HCT116 (cell line): ENCODE results near the gene R3HDM1. TPM values are rescaled to one million over a fixed set of nuclear protein-coding genes. Genes with fewer than 3 reads are reported as not detected.
"Not testable (repeated sequence)": the region's sequence is repeated elsewhere in the genome, so short reads cannot be mapped to it uniquely, and the experiment has no call there.

Experiments
- ATAC-seq: fragments of 200-7000 bp; cut with Tn5 transposase; 2 replicates; pipeline ENCODE4 v1.9.1; 2020; ENCODE audit warnings: mild to moderate bottlenecking, moderate library complexity
- BruUV-seq: library from RNA; stranded (reverse); fragments of 400-500 nt; replicated peaks from 2 replicates; lab custom pipeline; 2021; lab: Mats Ljungman, UMichigan
- CTCF ChIA-PET: fragments of 300-600 bp; sonication (Branson Sonifier 250); formaldehyde crosslinking; loops from one replicate; lab custom pipeline; 2021; ENCODE audit warnings: antibody characterized with exemption; lab: Charles Lee
- POLR2A ChIA-PET: fragments of 300-600, 350-600 bp; sonication (Branson Sonifier 250); formaldehyde crosslinking; loops from one replicate; lab custom pipeline; 2021; ENCODE audit warnings: antibody characterized with exemption; lab: Charles Lee
- RAD21 ChIA-PET, 2 experiments: fragments of 300-600 bp; sonication (Branson Sonifier 250); formaldehyde crosslinking; loops; one replicate each; lab custom pipeline; 2023; ENCODE audit warnings: low total read pairs in 2 of 2; ENCODE audit not compliant: uncharacterized antibody in 2 of 2, unreplicated experiment in 2 of 2, low non-redundant PET in 1 of 2; lab: Charles Lee
- DNase-seq: peaks from one replicate; pipeline ENCODE4 v3.0.0-alpha.2; 2010; ENCODE audit warnings: low read depth, low spot score
- H2AFZ ChIP-seq: fragments of 200-600 bp; shearing (Covaris generic), sonication (generic); 2 replicates; pipeline ENCODE4 v1.6.1; 2017; ENCODE audit warnings: low read depth, mixed run types, mixed read lengths, antibody characterized with exemption, low read length; ENCODE audit not compliant: poor library complexity, severe bottlenecking
- H3K27ac ChIP-seq: 2 replicates; pipeline ENCODE4 v1.5.1; 2012; ENCODE audit warnings: low read depth, low read length
- H3K27me3 ChIP-seq: fragments of 200-600 bp; sonication (generic); 2 replicates; pipeline ENCODE4 v1.6.1; 2016; ENCODE audit warnings: mixed run types, low read length, mixed read lengths; ENCODE audit not compliant: insufficient read depth
- H3K36me3 ChIP-seq, 2 experiments: fragments of 200-500 bp in 1 of 2; fragments of 200-600 bp in 1 of 2; sonication (Bioruptor generic) in 1 of 2; sonication (generic) in 1 of 2; 2 replicates each; pipeline versions ENCODE4 v1.5.1 to v1.6.1; 2014 to 2016; ENCODE audit warnings: low read length in 2 of 2, inconsistent platforms in 1 of 2, mixed read lengths in 1 of 2, mixed run types in 1 of 2; ENCODE audit not compliant: insufficient read depth in 2 of 2, control insufficient read depth in 1 of 2
- H3K4me1 ChIP-seq, 2 experiments: fragments of 200-600 bp in 1 of 2; sonication (generic) in 1 of 2; 2 replicates each; pipeline versions ENCODE4 v1.5.1 to v1.6.1; 2012 to 2017; ENCODE audit warnings: low read length in 2 of 2, inconsistent platforms in 1 of 2, mild to moderate bottlenecking in 1 of 2, mixed read lengths in 1 of 2, mixed run types in 1 of 2, moderate library complexity in 1 of 2; ENCODE audit not compliant: insufficient read depth in 2 of 2, control insufficient read depth in 1 of 2
- H3K4me2 ChIP-seq: fragments of 200-600 bp; sonication (generic); 2 replicates; pipeline ENCODE4 v1.6.1; 2017; ENCODE audit warnings: mixed run types, low read length, mixed read lengths
- H3K4me3 ChIP-seq, 2 experiments: fragments of 200-600 bp in 1 of 2; sonication (generic) in 1 of 2; replicated peaks in 1 of 2; 2 replicates each; pipeline ENCODE4 v1.5.1; 2011 to 2016; ENCODE audit warnings: low read length in 2 of 2, control low read depth in 1 of 2, low read depth in 1 of 2, mild to moderate bottlenecking in 1 of 2, mixed read lengths in 1 of 2, mixed run types in 1 of 2
- H3K79me2 ChIP-seq: fragments of 200-600 bp; sonication (generic); 2 replicates; pipeline ENCODE4 v1.6.1; 2017; ENCODE audit warnings: mild to moderate bottlenecking, mixed run types, low read length, moderate library complexity, mixed read lengths; ENCODE audit not compliant: insufficient read depth
- H3K9ac ChIP-seq: fragments of 200-600 bp; sonication (generic); 2 replicates; pipeline ENCODE4 v1.6.1; 2016; ENCODE audit warnings: low read length, mixed read lengths
- H3K9me2 ChIP-seq: fragments of 200-600 bp; sonication (generic), shearing (Covaris generic); 2 replicates; pipeline ENCODE4 v1.6.1; 2017; ENCODE audit warnings: mixed run types, mild to moderate bottlenecking, moderate library complexity; ENCODE audit not compliant: insufficient read depth
- H3K9me3 ChIP-seq, 2 experiments: fragments of 200-500 bp in 1 of 2; fragments of 200-600 bp in 1 of 2; sonication (Bioruptor generic) in 1 of 2; sonication (generic) in 1 of 2; 2 replicates each; pipeline ENCODE4 v1.6.1; 2014 to 2017; ENCODE audit warnings: low read length in 2 of 2, mixed read lengths in 2 of 2, inconsistent platforms in 1 of 2, low read depth in 1 of 2, mild to moderate bottlenecking in 1 of 2, mixed run types in 1 of 2, moderate library complexity in 1 of 2; ENCODE audit not compliant: control insufficient read depth in 1 of 2, insufficient read depth in 1 of 2
- H4K20me1 ChIP-seq: fragments of 200-600 bp; sonication (generic), shearing (Covaris generic); 2 replicates; pipeline ENCODE4 v1.6.1; 2017; ENCODE audit warnings: mixed run types, mild to moderate bottlenecking, moderate library complexity; ENCODE audit not compliant: insufficient read depth
- CEBPB ChIP-seq: IDR thresholded peaks from 2 replicates; pipeline ENCODE4 v1.6.1; 2012; ENCODE audit warnings: low read depth
- RAD21 ChIP-seq: IDR thresholded peaks from 2 replicates; pipeline ENCODE4 v1.6.1; 2012; ENCODE audit warnings: low read depth, mild to moderate bottlenecking
- intact Hi-C: fragments of 100-400 bp; cut with micrococcal nuclease; formaldehyde crosslinking; loops from 2 replicates; pipeline ENCODE4 v1.10.0; 2022
- total RNA-seq: library from RNA; stranded (reverse); gene quantifications from one replicate; pipeline ENCODE4 v1.2.1, GENCODE V29; 2021; ENCODE audit not compliant: unreplicated experiment
- TF ChIP-seq, protein P1 (sequence below), 3 experiments: fragments of 200-600 bp in 1 of 3; sonication (generic) in 1 of 3; IDR thresholded peaks in 2 of 3; conservative IDR thresholded peaks in 1 of 3; 2 replicates each; pipeline ENCODE4 v1.5.1; 2012 to 2017; ENCODE audit warnings: low read depth in 2 of 3, low read length in 2 of 3, antibody characterized with exemption in 1 of 3, borderline replicate concordance in 1 of 3, control low read depth in 1 of 3, mild to moderate bottlenecking in 1 of 3, mixed read lengths in 1 of 3, mixed run types in 1 of 3, moderate library complexity in 1 of 3; ENCODE audit not compliant: insufficient read depth in 1 of 3

Gene R3HDM1
- total RNA-seq, 1 experiment from 2014 or later: 43.1 TPM

- DNase-seq: peak; percentile 8
- CTCF ChIA-PET: interaction anchor here (0.6 to 3.9 kb wide), 15 partner anchors 12 to 721 kb away, joined by 3 to 50 read pairs (median 5); no protein-coding TSS in a partner anchor
- H3K9me3 ChIP-seq: no peaks in the 10 kb centered on the region
- TF ChIP-seq, protein P1, sequence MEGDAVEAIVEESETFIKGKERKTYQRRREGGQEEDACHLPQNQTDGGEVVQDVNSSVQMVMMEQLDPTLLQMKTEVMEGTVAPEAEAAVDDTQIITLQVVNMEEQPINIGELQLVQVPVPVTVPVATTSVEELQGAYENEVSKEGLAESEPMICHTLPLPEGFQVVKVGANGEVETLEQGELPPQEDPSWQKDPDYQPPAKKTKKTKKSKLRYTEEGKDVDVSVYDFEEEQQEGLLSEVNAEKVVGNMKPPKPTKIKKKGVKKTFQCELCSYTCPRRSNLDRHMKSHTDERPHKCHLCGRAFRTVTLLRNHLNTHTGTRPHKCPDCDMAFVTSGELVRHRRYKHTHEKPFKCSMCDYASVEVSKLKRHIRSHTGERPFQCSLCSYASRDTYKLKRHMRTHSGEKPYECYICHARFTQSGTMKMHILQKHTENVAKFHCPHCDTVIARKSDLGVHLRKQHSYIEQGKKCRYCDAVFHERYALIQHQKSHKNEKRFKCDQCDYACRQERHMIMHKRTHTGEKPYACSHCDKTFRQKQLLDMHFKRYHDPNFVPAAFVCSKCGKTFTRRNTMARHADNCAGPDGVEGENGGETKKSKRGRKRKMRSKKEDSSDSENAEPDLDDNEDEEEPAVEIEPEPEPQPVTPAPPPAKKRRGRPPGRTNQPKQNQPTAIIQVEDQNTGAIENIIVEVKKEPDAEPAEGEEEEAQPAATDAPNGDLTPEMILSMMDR (IDR thresholded peaks at IDR 0.05 in 2 of 3, conservative IDR thresholded peaks at IDR 0.05 in 1 of 3; ENCODE audit: borderline replicate concordance in 1 of 3, insufficient read depth in 1 of 3, low read depth in 2 of 3, low read length in 2 of 3): peak; percentile 79 to 97 (median 92)
- TF ChIP-seq CEBPB (no peak), RAD21 (peak; percentile 86)
- TF ChIP-seq, all 23 proteins: peak for 2
- intact Hi-C loops: loop anchor here (1.0 to 2.0 kb wide), 4 partner anchors 237 to 721 kb away; no protein-coding TSS in a partner anchor
- no peak overlapping the region for H3K4me3 ChIP-seq
- ATAC-seq: peak; percentile 72
- no peak overlapping the region for H3K4me2 ChIP-seq
- ChIA-PET POLR2A (interaction anchor here (1.0 kb wide), 1 partner anchor 236 kb away, joined by 3 read pairs; no protein-coding TSS in a partner anchor), RAD21 (interaction anchor here (1.0 to 1.5 kb wide), 4 partner anchors 237 to 721 kb away, joined by 3 to 12 read pairs (median 6); no protein-coding TSS in a partner anchor)
- no peaks in the 10 kb centered on the region for H3K4me1 ChIP-seq
- no peaks in the 10 kb centered on the region; the same call in 1 of the 2 replicates for H4K20me1 ChIP-seq
- no peak overlapping the region for H3K27ac ChIP-seq
- no peaks in the 10 kb centered on the region for H3K27me3 ChIP-seq
- no peak overlapping the region for H2AFZ ChIP-seq
- H3K9ac ChIP-seq: no peak overlapping the region
- H3K36me3 ChIP-seq: peaks cover 0 to 2% of the 10 kb centered on the region in 2 experiments; a peak in 1 of 4 replicates
- no peaks in the 10 kb centered on the region for H3K79me2 ChIP-seq
- BruUV-seq: no TSS peak
- no peaks in the 10 kb centered on the region for H3K9me2 ChIP-seq
Measured at GRCh38 chr2:135709992-135710391, 178.7 kb downstream of the R3HDM1 start.

DNA sequence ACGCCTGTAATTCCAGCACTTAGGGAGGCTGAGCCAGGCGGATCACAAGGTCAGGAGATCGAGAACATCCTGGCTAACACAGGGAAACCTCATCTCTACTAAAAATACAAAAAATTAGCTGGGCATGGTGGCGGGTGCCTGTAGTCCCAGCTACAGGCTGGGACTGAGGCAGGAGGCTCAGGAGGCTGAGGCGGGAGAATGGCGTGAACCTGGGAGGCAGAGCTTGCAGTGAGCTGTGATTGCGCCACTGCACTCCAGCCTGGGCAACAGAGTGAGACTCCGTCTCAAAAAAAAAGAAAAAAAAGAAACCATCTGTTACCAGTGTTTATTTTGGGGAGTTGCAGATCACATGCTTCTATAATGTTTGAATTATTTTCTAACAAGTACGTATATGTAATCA is 183.8 kb downstream of the R3HDM1 start:
- H3K36me3 ChIP-seq: peaks cover 6 to 10% of the 10 kb centered on the region in 2 experiments
- H4K20me1 ChIP-seq, H3K4me3 ChIP-seq, H3K27ac ChIP-seq, CTCF ChIA-PET, RAD21 ChIA-PET, H3K4me2 ChIP-seq, DNase-seq, POLR2A ChIA-PET, BruUV-seq, H3K9me3 ChIP-seq, H3K9me2 ChIP-seq, ATAC-seq, H2AFZ ChIP-seq, H3K4me1 ChIP-seq, H3K79me2 ChIP-seq, H3K9ac ChIP-seq, intact Hi-C loops, H3K27me3 ChIP-seq: not testable (repeated sequence)
